HFFc6 (cell line): ENCODE measurements around the gene CRTC2. TPM values are rescaled to one million over a fixed set of nuclear protein-coding genes. Genes with fewer than 3 reads are reported as not detected.

Source experiments
- DNase-seq: peaks from one replicate; pipeline ENCODE4 v3.0.0-alpha.2; 2018
- H3K27ac Mint-ChIP-seq: 2 replicates; pipeline ENCODE4 v1.8.0; 2020; ENCODE audit warnings: mild to moderate bottlenecking, mixed read lengths
- H3K27me3 Mint-ChIP-seq: 2 replicates; pipeline ENCODE4 v1.8.0; 2021; ENCODE audit warnings: mild to moderate bottlenecking, moderate library complexity, mixed read lengths; ENCODE audit not compliant: insufficient read depth
- H3K36me3 Mint-ChIP-seq: 2 replicates; pipeline ENCODE4 v1.8.0; 2021; ENCODE audit warnings: low read depth, mixed read lengths
- H3K4me1 Mint-ChIP-seq: 2 replicates; pipeline ENCODE4 v1.8.0; 2020; ENCODE audit warnings: low read depth, mixed read lengths
- H3K4me3 Mint-ChIP-seq: 2 replicates; pipeline ENCODE4 v1.8.0; 2020; ENCODE audit warnings: mild to moderate bottlenecking, moderate library complexity, mixed read lengths
- H3K9me3 Mint-ChIP-seq: 2 replicates; pipeline ENCODE4 v1.8.0; 2020; ENCODE audit warnings: mild to moderate bottlenecking, mixed read lengths
- CTCF ChIP-seq: fragments of 200-600 bp; sonication (generic); IDR thresholded peaks from 2 replicates; pipeline ENCODE4 v1.5.0; 2021; ENCODE audit warnings: antibody characterized with exemption, mild to moderate bottlenecking
- total RNA-seq, 6 experiments: library from RNA; stranded (reverse); fragmentation: NEBNext Ultra II Directional; extraction: Animal tissue kit (Norgen Biotek cat#: 25700); gene quantifications; 2 replicates in 1 of 6; 3 replicates in 5 of 6; pipeline ENCODE4 v1.2.3, GENCODE V29; 2021

The CRTC2 gene
- total RNA-seq, 6 experiments from 2014 or later: 22.3 to 31.3 (median 29.1) TPM

GRCh38 chr1:153958961-153959260 lies 499 bp upstream of the CRTC2 start:
- Mint-ChIP-seq H3K4me1 (peaks cover 68% of the 10 kb centered on the region), H3K27me3 (peaks cover 6% of the 10 kb centered on the region; the same call in 1 of the 2 replicates), H3K27ac (peak overlapping the region; percentile 72), H3K9me3 (no peaks in the 10 kb centered on the region), H3K4me3 (peak overlapping the region; percentile 97), H3K36me3 (peaks cover 5% of the 10 kb centered on the region; the same call in 1 of the 2 replicates)
- no peak for TF ChIP-seq CTCF
- DNase-seq: no peak

- H3K4me3 Mint-ChIP-seq: peak overlapping the region; percentile 97
- H3K36me3 Mint-ChIP-seq: peaks cover 5% of the 10 kb centered on the region; the same call in 1 of the 2 replicates
- DNase-seq: no peak
- H3K9me3 Mint-ChIP-seq: no peaks in the 10 kb centered on the region
- H3K4me1 Mint-ChIP-seq: peaks cover 59% of the 10 kb centered on the region
- peak overlapping the region; percentile 72 for H3K27ac Mint-ChIP-seq
- peaks cover 3% of the 10 kb centered on the region; the same call in 1 of the 2 replicates for H3K27me3 Mint-ChIP-seq
- TF ChIP-seq CTCF: no peak
These were observed 685 bp downstream of the CRTC2 start for GRCh38 chr1:153957744-153958110.

- Mint-ChIP-seq H3K27me3 (peaks cover 4% of the 10 kb centered on the region), H3K4me1 (peaks cover 53% of the 10 kb centered on the region), H3K36me3 (peaks cover 5% of the 10 kb centered on the region; the same call in 1 of the 2 replicates), H3K27ac (peak overlapping the region; percentile 72), H3K4me3 (peak overlapping the region; percentile 97), H3K9me3 (no peaks in the 10 kb centered on the region)
- TF ChIP-seq CTCF: no peak
- no peak for DNase-seq
These were observed 1.3 kb downstream of the CRTC2 start for GRCh38 chr1:153956997-153957715.

GRCh38 chr1:153954826-153955225 lies 3.6 kb downstream of the CRTC2 start:
- H3K9me3 Mint-ChIP-seq: no peaks in the 10 kb centered on the region
- no peak overlapping the region for H3K4me3 Mint-ChIP-seq
- no peak overlapping the region for H3K27ac Mint-ChIP-seq
- peaks cover 4% of the 10 kb centered on the region for H3K27me3 Mint-ChIP-seq
- H3K4me1 Mint-ChIP-seq: peaks cover 40% of the 10 kb centered on the region
- no peak for TF ChIP-seq CTCF
- DNase-seq: no peak
- peaks cover 12% of the 10 kb centered on the region; the same call in 1 of the 2 replicates for H3K36me3 Mint-ChIP-seq

- Mint-ChIP-seq H3K4me1 (peaks cover 31% of the 10 kb centered on the region), H3K9me3 (no peaks in the 10 kb centered on the region), H3K4me3 (no peak overlapping the region), H3K36me3 (peaks cover 12% of the 10 kb centered on the region; the same call in 1 of the 2 replicates), H3K27me3 (peaks cover 4% of the 10 kb centered on the region), H3K27ac (peak overlapping the region; percentile 4; the same call in 1 of the 2 replicates)
- no peak for DNase-seq
- TF ChIP-seq CTCF: no peak
These were observed 4.5 kb downstream of the CRTC2 start for GRCh38 chr1:153953859-153954365.
